ENCODE data around the gene OSTN.

OSTN gene

GRCh38 chr3:191259486-191259885 lies 60.4 kb downstream of the OSTN start:
- Histone ChIP-seq H3K27me3 (ENCODE audit: insufficient read depth, low read depth) (no peaks in the 10 kb centered on the region), H3K4me1 (ENCODE audit: low read depth, poor library complexity, severe bottlenecking) (peaks cover 14% of the 10 kb centered on the region), H3K79me2 (ENCODE audit: insufficient read depth, low read depth) (no peaks in the 10 kb centered on the region), H3K36me3 (ENCODE audit: insufficient read depth) (no peaks in the 10 kb centered on the region), H3K4me2 (no peak overlapping the region), H4K20me1 (ENCODE audit: insufficient read depth) (no peaks in the 10 kb centered on the region), H3K9ac (no peak overlapping the region), H2AFZ (ENCODE audit: low read depth) (no peak overlapping the region), H3K4me3 (IDR thresholded peaks at IDR 0.05; ENCODE audit: insufficient read depth, low read depth, low read length) (no peak overlapping the region), H3K27ac (no peak overlapping the region)
- TF ChIP-seq CTCF (conservative IDR thresholded peaks at IDR 0.05; ENCODE audit: low read depth, low read length), result no peak

- no peaks in the 10 kb centered on the region for H3K27me3 ChIP-seq (ENCODE audit: insufficient read depth, low read depth)
- no peaks in the 10 kb centered on the region for H4K20me1 ChIP-seq (ENCODE audit: insufficient read depth)
- H3K9ac ChIP-seq, result no peak overlapping the region
- H3K4me3 ChIP-seq (IDR thresholded peaks at IDR 0.05; ENCODE audit: insufficient read depth, low read depth, low read length), result no peak overlapping the region
- H2AFZ ChIP-seq (ENCODE audit: low read depth), result no peak overlapping the region
- TF ChIP-seq CTCF (conservative IDR thresholded peaks at IDR 0.05; ENCODE audit: low read depth, low read length), result no peak
- peaks cover 7% of the 10 kb centered on the region for H3K4me1 ChIP-seq (ENCODE audit: low read depth, poor library complexity, severe bottlenecking)
- no peak overlapping the region for H3K27ac ChIP-seq
- H3K4me2 ChIP-seq, result no peak overlapping the region
- H3K79me2 ChIP-seq (ENCODE audit: insufficient read depth, low read depth), result no peaks in the 10 kb centered on the region
- no peaks in the 10 kb centered on the region for H3K36me3 ChIP-seq (ENCODE audit: insufficient read depth)
Observed at GRCh38 chr3:191260431-191261303, 61.6 kb downstream of the OSTN start.

- Histone ChIP-seq H3K79me2 (ENCODE audit: insufficient read depth, low read depth) (no peaks in the 10 kb centered on the region), H3K4me3 (IDR thresholded peaks at IDR 0.05; ENCODE audit: insufficient read depth, low read depth, low read length) (no peak overlapping the region), H4K20me1 (ENCODE audit: insufficient read depth) (no peaks in the 10 kb centered on the region), H3K9ac (no peak overlapping the region), H3K4me1 (ENCODE audit: low read depth, poor library complexity, severe bottlenecking) (peaks cover 5% of the 10 kb centered on the region), H3K27ac (no peak overlapping the region), H3K36me3 (ENCODE audit: insufficient read depth) (no peaks in the 10 kb centered on the region), H2AFZ (ENCODE audit: low read depth) (no peak overlapping the region), H3K27me3 (ENCODE audit: insufficient read depth, low read depth) (no peaks in the 10 kb centered on the region), H3K4me2 (no peak overlapping the region)
- no peak for TF ChIP-seq CTCF (conservative IDR thresholded peaks at IDR 0.05; ENCODE audit: low read depth, low read length)
Observed at GRCh38 chr3:191261304-191261638, 62.2 kb downstream of the OSTN start.

- Histone ChIP-seq H3K36me3 (ENCODE audit: insufficient read depth) (no peaks in the 10 kb centered on the region), H3K27me3 (ENCODE audit: insufficient read depth, low read depth) (no peaks in the 10 kb centered on the region), H3K4me3 (IDR thresholded peaks at IDR 0.05; ENCODE audit: insufficient read depth, low read depth, low read length) (no peak overlapping the region), H4K20me1 (ENCODE audit: insufficient read depth) (no peaks in the 10 kb centered on the region), H3K9ac (no peak overlapping the region), H3K4me2 (no peak overlapping the region), H2AFZ (ENCODE audit: low read depth) (no peak overlapping the region), H3K27ac (no peak overlapping the region), H3K4me1 (ENCODE audit: low read depth, poor library complexity, severe bottlenecking) (no peaks in the 10 kb centered on the region), H3K79me2 (ENCODE audit: insufficient read depth, low read depth) (no peaks in the 10 kb centered on the region)
- TF ChIP-seq CTCF (conservative IDR thresholded peaks at IDR 0.05; ENCODE audit: low read depth, low read length), result no peak
Observed at GRCh38 chr3:191262650-191263049, 63.6 kb downstream of the OSTN start.

Measured in KMS-11 (cell line).